IMR-90 (cell line): ENCODE measurements around the gene NOTCH2. TPM values are rescaled to one million over a fixed set of nuclear protein-coding genes. Genes with fewer than 3 reads are reported as not detected.

Source experiments
- ATAC-seq: fragments of 200-7000 bp; cut with Tn5 transposase; 2 replicates; pipeline ENCODE4 v1.9.1; 2020; ENCODE audit warnings: low read depth, mild to moderate bottlenecking, moderate library complexity
- BruUV-seq: library from RNA; stranded (reverse); fragments of 400-500 nt; replicated peaks from 2 replicates; lab custom pipeline; 2021; lab: Mats Ljungman, UMichigan
- CTCF ChIA-PET: fragments of 300-600 bp; formaldehyde crosslinking; extraction: SDS; loops from one replicate; lab custom pipeline; 2021; ENCODE audit warnings: antibody characterized with exemption; lab: Yijun Ruan, JAX
- POLR2A ChIA-PET: fragments of 300-600 bp; sonication (Branson Sonifier 250); formaldehyde crosslinking; loops from one replicate; lab custom pipeline; 2022; ENCODE audit warnings: antibody characterized with exemption; ENCODE audit not compliant: unreplicated experiment; lab: Charles Lee
- DNase-seq: peaks from one replicate; pipeline ENCODE4 v3.0.0; 2013
- H2AFZ ChIP-seq: replicated peaks from 2 replicates; pipeline ENCODE3; 2013; ENCODE audit warnings: low read length, mild to moderate bottlenecking; ENCODE audit not compliant: poor library complexity
- H2AK5ac ChIP-seq: 2 replicates; pipeline ENCODE4 v1.6.1; 2013; ENCODE audit warnings: low read depth, low read length, inconsistent platforms
- H2AK9ac ChIP-seq: replicated peaks from 2 replicates; pipeline ENCODE3; 2013; ENCODE audit warnings: mild to moderate bottlenecking, low read depth, low read length, moderate library complexity; ENCODE audit not compliant: poor library complexity
- H2BK120ac ChIP-seq: 2 replicates; pipeline ENCODE4 v1.6.1; 2013; ENCODE audit warnings: low read depth, low read length, inconsistent platforms
- H2BK15ac ChIP-seq: 3 replicates; pipeline ENCODE4 v1.6.1; 2013; ENCODE audit warnings: low read depth, low read length, inconsistent platforms
- H2BK20ac ChIP-seq: 2 replicates; pipeline ENCODE4 v1.6.1; 2013; ENCODE audit warnings: low read depth, mild to moderate bottlenecking, inconsistent platforms, low read length, moderate library complexity
- H2BK5ac ChIP-seq: 2 replicates; pipeline ENCODE4 v1.6.1; 2013; ENCODE audit warnings: mild to moderate bottlenecking, low read depth, low read length, inconsistent platforms; ENCODE audit not compliant: poor library complexity, severe bottlenecking
- H3K14ac ChIP-seq: replicated peaks from 2 replicates; pipeline ENCODE4 v1.6.1; 2013; ENCODE audit warnings: low read depth, low read length, inconsistent platforms
- H3K18ac ChIP-seq: 2 replicates; pipeline ENCODE4 v1.6.1; 2013; ENCODE audit warnings: low read depth, low read length, control low read depth
- H3K23ac ChIP-seq: 2 replicates; pipeline ENCODE4 v1.6.1; 2013; ENCODE audit warnings: low read depth, low read length, inconsistent platforms
- H3K27ac ChIP-seq: 2 replicates; pipeline ENCODE4 v1.5.1; 2013; ENCODE audit warnings: mild to moderate bottlenecking, control low read depth, low read length; ENCODE audit not compliant: insufficient read depth
- H3K27me3 ChIP-seq: 2 replicates; pipeline ENCODE4 v1.6.1; 2013; ENCODE audit warnings: low read length; ENCODE audit not compliant: control insufficient read depth, insufficient read depth
- H3K36me3 ChIP-seq: 2 replicates; pipeline ENCODE4 v1.6.1; 2013; ENCODE audit warnings: low read length, mixed read lengths; ENCODE audit not compliant: control insufficient read depth, insufficient read depth
- H3K4ac ChIP-seq: 2 replicates; pipeline ENCODE4 v1.6.1; 2013; ENCODE audit warnings: low read depth, low read length, inconsistent platforms
- H3K4me1 ChIP-seq: 2 replicates; pipeline ENCODE4 v1.6.1; 2013; ENCODE audit warnings: low read length, mixed read lengths; ENCODE audit not compliant: control insufficient read depth, insufficient read depth
- H3K4me2 ChIP-seq: 2 replicates; pipeline ENCODE4 v1.6.1; 2013; ENCODE audit warnings: low read depth, mild to moderate bottlenecking, control low read depth, low read length, moderate library complexity
- H3K4me3 ChIP-seq: 2 replicates; pipeline ENCODE4 v1.5.1; 2013; ENCODE audit warnings: low read depth, mild to moderate bottlenecking, control low read depth, low read length, moderate library complexity; ENCODE audit not compliant: insufficient read depth
- H3K56ac ChIP-seq: 2 replicates; pipeline ENCODE4 v1.6.1; 2013; ENCODE audit warnings: low read length, inconsistent platforms; ENCODE audit not compliant: insufficient read depth; ENCODE audit errors: extremely low read depth
- H3K79me1 ChIP-seq, 2 experiments: 2 replicates each; pipeline ENCODE4 v1.6.1; 2013; ENCODE audit warnings: low read length in 2 of 2, inconsistent platforms in 1 of 2, low read depth in 1 of 2
- H3K9ac ChIP-seq: 2 replicates; pipeline ENCODE4 v1.6.1; 2013; ENCODE audit warnings: low read depth, low read length, control low read depth
- H3K9me1 ChIP-seq: 2 replicates; pipeline ENCODE4 v1.6.1; 2013; ENCODE audit warnings: low read length, inconsistent platforms; ENCODE audit not compliant: insufficient read depth
- H3K9me3 ChIP-seq: 2 replicates; pipeline ENCODE4 v1.6.1; 2013; ENCODE audit warnings: low read length; ENCODE audit not compliant: control insufficient read depth, insufficient read depth
- H4K20me1 ChIP-seq: 2 replicates; pipeline ENCODE4 v1.6.1; 2013; ENCODE audit warnings: low read length, inconsistent platforms; ENCODE audit not compliant: insufficient read depth
- H4K5ac ChIP-seq: 2 replicates; pipeline ENCODE4 v1.6.1; 2013; ENCODE audit warnings: mild to moderate bottlenecking, low read depth, low read length, control low read depth
- H4K8ac ChIP-seq, 2 experiments: 2 replicates each; pipeline ENCODE4 v1.6.1; 2013; ENCODE audit warnings: low read depth in 2 of 2, low read length in 2 of 2, control low read depth in 1 of 2, inconsistent platforms in 1 of 2
- H4K91ac ChIP-seq: 2 replicates; pipeline ENCODE4 v1.6.1; 2013; ENCODE audit warnings: low read depth, low read length, inconsistent platforms; ENCODE audit not compliant: insufficient read depth
- BHLHE40 ChIP-seq: fragments of 150-350 bp; IDR thresholded peaks from 2 replicates; pipeline ENCODE4 v1.6.1; 2016; ENCODE audit warnings: mild to moderate bottlenecking, low read depth, low read length
- CEBPB ChIP-seq: IDR thresholded peaks from 2 replicates; pipeline ENCODE4 v1.6.1; 2012; ENCODE audit warnings: low read depth, low read length, improper control_type of control experiment
- CHD1 ChIP-seq: IDR thresholded peaks from 2 replicates; pipeline ENCODE4 v1.6.1; 2012; ENCODE audit warnings: low read depth, low read length, improper control_type of control experiment
- FOS ChIP-seq: fragments of 150-350 bp; IDR thresholded peaks from 2 replicates; pipeline ENCODE4 v1.6.1; 2016; ENCODE audit warnings: low read depth, low read length
- MAFK ChIP-seq: IDR thresholded peaks from 2 replicates; pipeline ENCODE4 v1.6.1; 2012; ENCODE audit warnings: low read depth, low read length, improper control_type of control experiment
- MAZ ChIP-seq: IDR thresholded peaks from 2 replicates; pipeline ENCODE4 v1.6.1; 2012; ENCODE audit warnings: low read depth, mild to moderate bottlenecking, low read length, improper control_type of control experiment, moderate library complexity, borderline replicate concordance
- MXI1 ChIP-seq: IDR thresholded peaks from 2 replicates; pipeline ENCODE4 v1.6.1; 2012; ENCODE audit warnings: low read depth, mild to moderate bottlenecking, low read length, moderate library complexity, borderline replicate concordance
- NFE2L2 ChIP-seq: fragments of 150-350 bp; IDR thresholded peaks from 2 replicates; pipeline ENCODE4 v1.6.1; 2016; ENCODE audit warnings: low read depth, mild to moderate bottlenecking, low read length
- POLR2A ChIP-seq: IDR thresholded peaks from 2 replicates; pipeline ENCODE4 v1.6.1; 2012; ENCODE audit warnings: mild to moderate bottlenecking, low read depth, low read length
- RAD21 ChIP-seq: IDR thresholded peaks from 2 replicates; pipeline ENCODE4 v1.6.1; 2012; ENCODE audit warnings: low read length, improper control_type of control experiment
- RFX5 ChIP-seq: IDR thresholded peaks from 2 replicates; pipeline ENCODE4 v1.8.0; 2012; ENCODE audit warnings: low read depth, mild to moderate bottlenecking, low read length, moderate library complexity
- SMC3 ChIP-seq: fragments of 150-350 bp; IDR thresholded peaks from 2 replicates; pipeline ENCODE4 v1.6.1; 2016; ENCODE audit warnings: low read depth, mild to moderate bottlenecking, antibody characterized with exemption, low read length, moderate library complexity
- WGBS, 2 experiments: methylation state at CpG; one replicate each; pipeline versions ENCODE4 v1.1.5 to v1.1.7; 2013; ENCODE audit warnings: missing lambda C conversion rate in 2 of 2; ENCODE audit not compliant: insufficient read length in 1 of 2; ENCODE audit errors: extremely low coverage in 2 of 2; 5-methylcytosine and 5-hydroxymethylcytosine counted together
- dilution Hi-C: fragments of 300-500 bp; cut with HindIII; formaldehyde crosslinking; loops from one replicate; pipeline ENCODE4 v1.14.3; 2018; ENCODE audit warnings: low sequenced_read_pairs; ENCODE audit not compliant: unreplicated experiment
- in situ Hi-C: fragments of 300-500 bp; cut with MboI; formaldehyde crosslinking; loops from 3 replicates; pipeline ENCODE4 v1.14.3; 2019; ENCODE audit warnings: low sequenced_read_pairs, inconsistent platforms, mixed read lengths
- intact Hi-C: fragments of 100-400 bp; cut with micrococcal nuclease; formaldehyde crosslinking; loops from 2 replicates; pipeline ENCODE4 v1.10.0; 2022
- polyA plus RNA-seq, 3 experiments: library from polyadenylated mRNA; depleted of rRNA; stranded (reverse); fragments of >200 nt; gene quantifications; 2 replicates each; pipeline ENCODE4 v1.2.3, GENCODE V29; 2012; ENCODE audit warnings: low replicate concordance in 1 of 3
- total RNA-seq: library from RNA; depleted of rRNA; stranded (reverse); fragments of >200 nt; gene quantifications from 2 replicates; pipeline ENCODE4 v1.2.3, GENCODE V29; 2012
- TF ChIP-seq, protein P1 (sequence below): fragments of 150-350 bp; IDR thresholded peaks from 2 replicates; pipeline ENCODE4 v1.6.1; 2017; ENCODE audit warnings: mild to moderate bottlenecking, antibody characterized with exemption, low read length, low read depth

The NOTCH2 gene
- total and polyA plus RNA-seq, 2 of the 4 experiments (the other 2 are of a cell fraction) = 40.4 to 131 TPM

DNA sequence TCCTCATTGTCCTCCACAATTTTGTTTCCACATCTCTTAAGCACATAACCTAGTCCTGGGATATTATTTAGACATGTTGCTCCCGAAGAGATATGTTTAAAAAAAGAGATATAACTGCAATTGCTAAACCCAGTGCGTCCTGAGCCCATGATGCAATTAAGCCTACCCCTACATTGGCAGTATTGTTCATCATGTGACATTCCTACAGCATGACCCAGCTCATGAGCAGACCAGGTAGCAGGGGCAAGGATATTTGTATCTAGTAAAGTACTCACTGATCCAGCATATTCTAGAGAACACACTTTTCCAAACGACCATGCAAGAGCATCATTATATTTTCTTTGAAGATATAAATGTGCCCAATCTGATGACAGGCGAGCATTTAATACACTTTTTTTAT, 174.4 kb downstream of the NOTCH2 start:
- Histone ChIP-seq H4K20me1 (no peaks in the 10 kb centered on the region), H2BK5ac (no peak overlapping the region), H4K8ac (no peak overlapping the region), H3K4me1 (no peaks in the 10 kb centered on the region), H3K27me3 (no peaks in the 10 kb centered on the region; the same call in none of the 2 replicates), H3K18ac (no peak overlapping the region), H3K9ac (no peak overlapping the region), H4K5ac (no peak overlapping the region), H3K14ac (no peak overlapping the region), H2AFZ (no peak overlapping the region), H4K91ac (no peak overlapping the region), H3K79me1 (no peaks in the 10 kb centered on the region), H3K4me2 (no peak overlapping the region), H2AK5ac (no peak overlapping the region), H3K4ac (no peak overlapping the region), H3K23ac (no peak overlapping the region), H3K9me1 (no peaks in the 10 kb centered on the region), H3K4me3 (no peak overlapping the region), H3K27ac (no peak overlapping the region), H2AK9ac (no peak overlapping the region), H3K9me3 (no peaks in the 10 kb centered on the region), H2BK20ac (no peak overlapping the region), H3K56ac (no peak overlapping the region), H2BK120ac (no peak overlapping the region), H3K36me3 (no peaks in the 10 kb centered on the region), H2BK15ac (no peak overlapping the region)
- ATAC-seq (no peak), DNase-seq (no peak)
- intact Hi-C loops = no loop called here
- in situ Hi-C loops = no loop called here
- dilution Hi-C loops = no loop called here
- WGBS, 2 experiments = 100% methylated on average over 1 of the region's 4 CpGs; no CpG with 5 or more reads in 1 of the 2 experiments
- POLR2A ChIA-PET = no interaction called here
- CTCF ChIA-PET = interaction anchor here (0.9 kb wide), 1 partner anchor 11 kb away, joined by 3 read pairs; no protein-coding TSS in a partner anchor
- TF ChIP-seq, protein P1, sequence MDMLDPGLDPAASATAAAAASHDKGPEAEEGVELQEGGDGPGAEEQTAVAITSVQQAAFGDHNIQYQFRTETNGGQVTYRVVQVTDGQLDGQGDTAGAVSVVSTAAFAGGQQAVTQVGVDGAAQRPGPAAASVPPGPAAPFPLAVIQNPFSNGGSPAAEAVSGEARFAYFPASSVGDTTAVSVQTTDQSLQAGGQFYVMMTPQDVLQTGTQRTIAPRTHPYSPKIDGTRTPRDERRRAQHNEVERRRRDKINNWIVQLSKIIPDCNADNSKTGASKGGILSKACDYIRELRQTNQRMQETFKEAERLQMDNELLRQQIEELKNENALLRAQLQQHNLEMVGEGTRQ = no peak
- TF ChIP-seq CHD1 (no peak), BHLHE40 (no peak), NFE2L2 (no peak), POLR2A (no peak), FOS (no peak), RAD21 (no peak), CEBPB (no peak), MXI1 (no peak), SMC3 (no peak), MAZ (no peak), MAFK (no peak), RFX5 (no peak)
- BruUV-seq = no TSS peak
